SK-N-SH (cell line): ENCODE results near the gene CIB4. TPM values are rescaled to one million over a fixed set of nuclear protein-coding genes. Genes with fewer than 3 reads are reported as not detected.

Source experiments
- CTCF ChIA-PET: fragments of 300-600, 350-600 bp; formaldehyde crosslinking; extraction: SDS; loops from one replicate; lab custom pipeline; 2021; lab: Yijun Ruan, JAX
- POLR2A ChIA-PET: fragments of 350-600 bp; sonication (Branson Sonifier 250); formaldehyde crosslinking; extraction: SDS; loops from one replicate; lab custom pipeline; 2020; ENCODE audit warnings: antibody characterized with exemption, inconsistent platforms; lab: Yijun Ruan, JAX
- DNase-seq: peaks from one replicate; pipeline ENCODE4 v3.0.0; 2012
- H2AFZ ChIP-seq: fragments of 200-600 bp; sonication (generic); 2 replicates; pipeline ENCODE4 v1.8.1; 2016; ENCODE audit warnings: antibody characterized with exemption, mild to moderate bottlenecking, low read depth
- H3F3A ChIP-seq: fragments of 200-600 bp; sonication (generic); replicated peaks from 2 replicates; pipeline ENCODE3; 2016; ENCODE audit warnings: antibody characterized with exemption, mild to moderate bottlenecking; ENCODE audit not compliant: insufficient read depth
- H3K27ac ChIP-seq, 2 experiments: fragments of 200-500 bp in 1 of 2; fragments of 200-600 bp in 1 of 2; sonication (Bioruptor generic) in 1 of 2; sonication (generic), shearing (Covaris generic) in 1 of 2; 2 replicates each; pipeline versions ENCODE4 v1.5.1 to v1.6.1; 2014 to 2016; ENCODE audit warnings: low read depth in 2 of 2, inconsistent platforms in 1 of 2, low read length in 1 of 2, mild to moderate bottlenecking in 1 of 2, mixed read lengths in 1 of 2
- H3K27me3 ChIP-seq: fragments of 200-600 bp; sonication (generic), shearing (Covaris generic); 2 replicates; pipeline ENCODE4 v1.6.1; 2016; ENCODE audit warnings: mixed run types; ENCODE audit not compliant: insufficient read depth
- H3K36me3 ChIP-seq, 2 experiments: fragments of 200-500 bp in 1 of 2; fragments of 200-600 bp in 1 of 2; sonication (Bioruptor generic) in 1 of 2; sonication (generic) in 1 of 2; replicated peaks in 1 of 2; 2 replicates each; pipeline versions ENCODE3 to v1.5.1; 2014 to 2016; ENCODE audit warnings: low read length in 1 of 2, mild to moderate bottlenecking in 1 of 2; ENCODE audit not compliant: insufficient read depth in 2 of 2, control insufficient read depth in 1 of 2
- H3K4me1 ChIP-seq, 2 experiments: fragments of 200-500 bp in 1 of 2; fragments of 200-600 bp in 1 of 2; sonication (Bioruptor generic) in 1 of 2; sonication (generic), shearing (Covaris generic) in 1 of 2; 2 replicates each; pipeline versions ENCODE4 v1.5.1 to v1.6.1; 2014 to 2016; ENCODE audit warnings: low read depth in 1 of 2, low read length in 1 of 2, mixed run types in 1 of 2; ENCODE audit not compliant: insufficient read depth in 2 of 2, control insufficient read depth in 1 of 2
- H3K4me2 ChIP-seq: fragments of 200-600 bp; sonication (generic), shearing (Covaris generic); 2 replicates; pipeline ENCODE4 v1.6.1; 2017; ENCODE audit warnings: mixed run types
- H3K4me3 ChIP-seq, 2 experiments: fragments of 200-500 bp in 1 of 2; fragments of 200-600 bp in 1 of 2; sonication (Bioruptor generic) in 1 of 2; sonication (generic), shearing (Covaris generic) in 1 of 2; 2 replicates each; pipeline versions ENCODE4 v1.5.1 to v1.8.1; 2014 to 2016; ENCODE audit warnings: low read depth in 2 of 2, inconsistent platforms in 1 of 2, low read length in 1 of 2, mild to moderate bottlenecking in 1 of 2, mixed read lengths in 1 of 2, moderate library complexity in 1 of 2
- H3K79me2 ChIP-seq: fragments of 200-600 bp; sonication (generic); 2 replicates; pipeline ENCODE4 v1.8.1; 2017; ENCODE audit warnings: mild to moderate bottlenecking; ENCODE audit not compliant: insufficient read depth
- H3K9ac ChIP-seq: fragments of 200-600 bp; sonication (generic); 2 replicates; pipeline ENCODE4 v1.6.1; 2017; ENCODE audit warnings: mixed run types
- H3K9me2 ChIP-seq: fragments of 200-600 bp; sonication (generic); 2 replicates; pipeline ENCODE4 v1.6.1; 2017; ENCODE audit warnings: mixed run types
- H3K9me3 ChIP-seq: fragments of 200-600 bp; sonication (generic); 2 replicates; pipeline ENCODE4 v1.6.1; 2017; ENCODE audit warnings: mixed run types, mild to moderate bottlenecking, moderate library complexity
- H4K20me1 ChIP-seq: fragments of 200-600 bp; sonication (generic); 2 replicates; pipeline ENCODE4 v1.6.1; 2017; ENCODE audit warnings: mild to moderate bottlenecking, mixed run types; ENCODE audit not compliant: insufficient read depth
- ELF1 ChIP-seq: IDR thresholded peaks from 2 replicates; pipeline ENCODE4 v1.4.0; 2012
- EZH2phosphoT487 ChIP-seq: fragments of 200-600 bp; sonication (generic); IDR thresholded peaks from 2 replicates; pipeline ENCODE4 v1.6.1; 2017; ENCODE audit warnings: low read depth, mixed run types, mild to moderate bottlenecking, antibody characterized with exemption, moderate library complexity, borderline replicate concordance
- FOXM1 ChIP-seq: IDR thresholded peaks from 2 replicates; pipeline ENCODE4 v1.4.0; 2012; ENCODE audit warnings: low read depth, mild to moderate bottlenecking
- MEF2A ChIP-seq: IDR thresholded peaks from 2 replicates; pipeline ENCODE4 v1.4.0; 2012; ENCODE audit warnings: low read depth, borderline replicate concordance
- POLR2AphosphoS5 ChIP-seq: IDR thresholded peaks from 2 replicates; pipeline ENCODE4 v1.6.1; 2012; ENCODE audit warnings: low read depth, low read length
- RAD21 ChIP-seq: IDR thresholded peaks from 2 replicates; pipeline ENCODE4 v1.6.1; 2012; ENCODE audit warnings: mild to moderate bottlenecking, low read length
- RCOR1 ChIP-seq: fragments of 150-350 bp; IDR thresholded peaks from 2 replicates; pipeline ENCODE4 v1.6.1; 2017; ENCODE audit warnings: antibody characterized with exemption, low read length
- RXRA ChIP-seq: IDR thresholded peaks from 2 replicates; pipeline ENCODE4 v1.4.0; 2012; ENCODE audit warnings: low read depth, mild to moderate bottlenecking, borderline replicate concordance
- SIN3A ChIP-seq: IDR thresholded peaks from 2 replicates; pipeline ENCODE4 v1.6.1; 2012; ENCODE audit warnings: low read depth, mild to moderate bottlenecking, low read length, moderate library complexity, borderline replicate concordance
- TCF12 ChIP-seq: IDR thresholded peaks from 2 replicates; pipeline ENCODE4 v1.4.0; 2012
- WGBS: methylation state at CpG from one replicate; pipeline ENCODE4 v1.1.6; 2017; ENCODE audit warnings: low lambda C conversion rate; 5-methylcytosine and 5-hydroxymethylcytosine counted together
- polyA plus RNA-seq, 3 experiments: library from polyadenylated mRNA; depleted of rRNA; stranded (reverse); fragments of >200 nt; gene quantifications; 2 replicates each; pipeline ENCODE4 v1.2.3, GENCODE V29; 2012
- TF ChIP-seq, protein P1 (sequence below): IDR thresholded peaks from 2 replicates; pipeline ENCODE4 v1.4.0; 2012; ENCODE audit warnings: low read depth, borderline replicate concordance
- TF ChIP-seq, protein P2 (sequence below): IDR thresholded peaks from 2 replicates; pipeline ENCODE4 v1.4.0; 2012; ENCODE audit warnings: low read depth
- TF ChIP-seq, protein P3 (sequence below): fragments of 150-350 bp; IDR thresholded peaks from 2 replicates; pipeline ENCODE4 v1.6.1; 2017; ENCODE audit warnings: antibody characterized with exemption, low read length, low read depth, borderline replicate concordance
- TF ChIP-seq, protein P4 (sequence below): IDR thresholded peaks from 2 replicates; pipeline ENCODE4 v1.6.1; 2012; ENCODE audit warnings: mild to moderate bottlenecking, low read depth, low read length, moderate library complexity
- TF ChIP-seq, protein P5 (sequence below): fragments of 150-350 bp; IDR thresholded peaks from 2 replicates; pipeline ENCODE4 v1.6.1; 2016; ENCODE audit warnings: mild to moderate bottlenecking, low read depth, low read length

Gene CIB4
- polyA plus RNA-seq, 1 of the 3 experiments (the other 2 are of a cell fraction): not detected

DNA sequence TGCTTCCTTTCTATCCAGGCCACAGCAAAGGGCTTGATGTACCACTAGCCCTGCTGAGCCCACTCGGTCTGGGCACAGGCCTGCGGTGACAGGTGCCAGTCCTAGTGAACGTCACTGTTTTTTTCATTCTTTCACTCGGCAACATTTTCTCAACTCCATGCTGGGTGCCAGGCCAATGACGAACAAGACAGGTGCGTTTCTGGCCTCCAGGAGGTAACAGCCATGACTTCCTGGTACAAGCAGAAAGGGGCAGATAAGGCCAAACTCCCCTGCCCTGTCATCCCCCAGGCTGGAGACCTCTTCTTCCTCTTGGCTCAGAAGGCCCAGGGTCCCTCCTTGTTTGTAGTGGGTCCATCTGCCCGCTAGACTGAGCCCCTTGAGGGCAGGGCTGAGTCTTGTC, 107.5 kb downstream of the CIB4 start:
- ChIA-PET POLR2A (no interaction called here), CTCF (interaction anchor here (0.5 to 1.3 kb wide), 2 partner anchors 8 to 1577 kb away, joined by 4 to 5 read pairs; no protein-coding TSS in a partner anchor)
- Histone ChIP-seq H3K4me1 (peaks cover 3 to 5% of the 10 kb centered on the region in 2 experiments; a peak in 3 of 4 replicates), H3K9me2 (no peaks in the 10 kb centered on the region), H3K36me3 (no peaks in the 10 kb centered on the region), H3K9me3 (no peaks in the 10 kb centered on the region), H4K20me1 (no peaks in the 10 kb centered on the region), H3K4me3 (no peak overlapping the region), H3K9ac (no peak overlapping the region), H3K4me2 (no peak overlapping the region), H3K79me2 (no peaks in the 10 kb centered on the region), H3K27me3 (no peaks in the 10 kb centered on the region), H2AFZ (no peak overlapping the region), H3K27ac (no peak overlapping the region), H3F3A (no peaks in the 10 kb centered on the region)
- no peak for DNase-seq
- TF ChIP-seq, protein P1, sequence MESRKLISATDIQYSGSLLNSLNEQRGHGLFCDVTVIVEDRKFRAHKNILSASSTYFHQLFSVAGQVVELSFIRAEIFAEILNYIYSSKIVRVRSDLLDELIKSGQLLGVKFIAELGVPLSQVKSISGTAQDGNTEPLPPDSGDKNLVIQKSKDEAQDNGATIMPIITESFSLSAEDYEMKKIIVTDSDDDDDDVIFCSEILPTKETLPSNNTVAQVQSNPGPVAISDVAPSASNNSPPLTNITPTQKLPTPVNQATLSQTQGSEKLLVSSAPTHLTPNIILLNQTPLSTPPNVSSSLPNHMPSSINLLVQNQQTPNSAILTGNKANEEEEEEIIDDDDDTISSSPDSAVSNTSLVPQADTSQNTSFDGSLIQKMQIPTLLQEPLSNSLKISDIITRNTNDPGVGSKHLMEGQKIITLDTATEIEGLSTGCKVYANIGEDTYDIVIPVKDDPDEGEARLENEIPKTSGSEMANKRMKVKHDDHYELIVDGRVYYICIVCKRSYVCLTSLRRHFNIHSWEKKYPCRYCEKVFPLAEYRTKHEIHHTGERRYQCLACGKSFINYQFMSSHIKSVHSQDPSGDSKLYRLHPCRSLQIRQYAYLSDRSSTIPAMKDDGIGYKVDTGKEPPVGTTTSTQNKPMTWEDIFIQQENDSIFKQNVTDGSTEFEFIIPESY: no peak
- TF ChIP-seq SIN3A (no peak), EZH2phosphoT487 (no peak), RXRA (no peak), MEF2A (no peak), FOXM1 (no peak), RCOR1 (no peak), POLR2AphosphoS5 (no peak), ELF1 (no peak), TCF12 (no peak), RAD21 (no peak)
- TF ChIP-seq, protein P2, sequence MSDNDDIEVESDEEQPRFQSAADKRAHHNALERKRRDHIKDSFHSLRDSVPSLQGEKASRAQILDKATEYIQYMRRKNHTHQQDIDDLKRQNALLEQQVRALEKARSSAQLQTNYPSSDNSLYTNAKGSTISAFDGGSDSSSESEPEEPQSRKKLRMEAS: no peak
- TF ChIP-seq, protein P3, sequence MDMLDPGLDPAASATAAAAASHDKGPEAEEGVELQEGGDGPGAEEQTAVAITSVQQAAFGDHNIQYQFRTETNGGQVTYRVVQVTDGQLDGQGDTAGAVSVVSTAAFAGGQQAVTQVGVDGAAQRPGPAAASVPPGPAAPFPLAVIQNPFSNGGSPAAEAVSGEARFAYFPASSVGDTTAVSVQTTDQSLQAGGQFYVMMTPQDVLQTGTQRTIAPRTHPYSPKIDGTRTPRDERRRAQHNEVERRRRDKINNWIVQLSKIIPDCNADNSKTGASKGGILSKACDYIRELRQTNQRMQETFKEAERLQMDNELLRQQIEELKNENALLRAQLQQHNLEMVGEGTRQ: no peak
- TF ChIP-seq, protein P4, sequence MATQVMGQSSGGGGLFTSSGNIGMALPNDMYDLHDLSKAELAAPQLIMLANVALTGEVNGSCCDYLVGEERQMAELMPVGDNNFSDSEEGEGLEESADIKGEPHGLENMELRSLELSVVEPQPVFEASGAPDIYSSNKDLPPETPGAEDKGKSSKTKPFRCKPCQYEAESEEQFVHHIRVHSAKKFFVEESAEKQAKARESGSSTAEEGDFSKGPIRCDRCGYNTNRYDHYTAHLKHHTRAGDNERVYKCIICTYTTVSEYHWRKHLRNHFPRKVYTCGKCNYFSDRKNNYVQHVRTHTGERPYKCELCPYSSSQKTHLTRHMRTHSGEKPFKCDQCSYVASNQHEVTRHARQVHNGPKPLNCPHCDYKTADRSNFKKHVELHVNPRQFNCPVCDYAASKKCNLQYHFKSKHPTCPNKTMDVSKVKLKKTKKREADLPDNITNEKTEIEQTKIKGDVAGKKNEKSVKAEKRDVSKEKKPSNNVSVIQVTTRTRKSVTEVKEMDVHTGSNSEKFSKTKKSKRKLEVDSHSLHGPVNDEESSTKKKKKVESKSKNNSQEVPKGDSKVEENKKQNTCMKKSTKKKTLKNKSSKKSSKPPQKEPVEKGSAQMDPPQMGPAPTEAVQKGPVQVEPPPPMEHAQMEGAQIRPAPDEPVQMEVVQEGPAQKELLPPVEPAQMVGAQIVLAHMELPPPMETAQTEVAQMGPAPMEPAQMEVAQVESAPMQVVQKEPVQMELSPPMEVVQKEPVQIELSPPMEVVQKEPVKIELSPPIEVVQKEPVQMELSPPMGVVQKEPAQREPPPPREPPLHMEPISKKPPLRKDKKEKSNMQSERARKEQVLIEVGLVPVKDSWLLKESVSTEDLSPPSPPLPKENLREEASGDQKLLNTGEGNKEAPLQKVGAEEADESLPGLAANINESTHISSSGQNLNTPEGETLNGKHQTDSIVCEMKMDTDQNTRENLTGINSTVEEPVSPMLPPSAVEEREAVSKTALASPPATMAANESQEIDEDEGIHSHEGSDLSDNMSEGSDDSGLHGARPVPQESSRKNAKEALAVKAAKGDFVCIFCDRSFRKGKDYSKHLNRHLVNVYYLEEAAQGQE: no peak
- TF ChIP-seq, protein P5, sequence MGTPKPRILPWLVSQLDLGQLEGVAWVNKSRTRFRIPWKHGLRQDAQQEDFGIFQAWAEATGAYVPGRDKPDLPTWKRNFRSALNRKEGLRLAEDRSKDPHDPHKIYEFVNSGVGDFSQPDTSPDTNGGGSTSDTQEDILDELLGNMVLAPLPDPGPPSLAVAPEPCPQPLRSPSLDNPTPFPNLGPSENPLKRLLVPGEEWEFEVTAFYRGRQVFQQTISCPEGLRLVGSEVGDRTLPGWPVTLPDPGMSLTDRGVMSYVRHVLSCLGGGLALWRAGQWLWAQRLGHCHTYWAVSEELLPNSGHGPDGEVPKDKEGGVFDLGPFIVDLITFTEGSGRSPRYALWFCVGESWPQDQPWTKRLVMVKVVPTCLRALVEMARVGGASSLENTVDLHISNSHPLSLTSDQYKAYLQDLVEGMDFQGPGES: no peak
- WGBS: 64% methylated on average over 7 of the region's 7 CpGs
